ENCODE measurements around the gene GPI. TPM values are rescaled to one million over a fixed set of nuclear protein-coding genes. Genes with fewer than 3 reads are reported as not detected.

Gene GPI
- total RNA-seq, 4 donors from 2014 or later = 118 to 446 (median 224) TPM

DNA sequence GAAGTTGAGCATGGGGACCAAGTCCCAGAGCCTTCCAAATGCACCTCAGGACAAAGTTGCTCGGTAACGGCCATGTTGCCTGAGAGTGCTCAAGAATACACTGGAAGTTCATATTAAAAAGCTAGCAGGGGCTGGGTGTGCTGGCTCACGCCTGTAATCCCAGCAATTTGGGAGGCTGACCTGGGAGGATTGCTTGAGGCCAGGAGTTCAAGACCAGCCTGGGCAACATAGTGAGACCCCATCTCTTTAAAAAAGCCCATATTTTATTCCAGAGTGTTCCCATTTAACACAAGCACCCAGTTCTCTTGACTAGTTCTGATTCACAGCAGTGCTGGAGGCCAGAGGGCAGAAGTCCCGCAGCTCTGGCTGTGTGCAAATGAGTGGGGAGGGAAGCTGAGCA lies 8.1 kb upstream of the GPI start:
- Histone ChIP-seq H3K27me3 (no peaks in the 10 kb centered on the region), H3K4me1 (peaks cover 12 to 15% of the 10 kb centered on the region in 2 donors), H3K27ac (no peak overlapping the region), H3K9me3 (no peaks in the 10 kb centered on the region), H3K36me3 (peaks cover 21 to 22% of the 10 kb centered on the region in 2 donors), H3K4me3 (replicated peaks in 1 of 3) (no peak overlapping the region)
- no peak for DNase-seq
- TF ChIP-seq POLR2A (IDR thresholded peaks at IDR 0.05) = no peak
- TF ChIP-seq, protein P1, sequence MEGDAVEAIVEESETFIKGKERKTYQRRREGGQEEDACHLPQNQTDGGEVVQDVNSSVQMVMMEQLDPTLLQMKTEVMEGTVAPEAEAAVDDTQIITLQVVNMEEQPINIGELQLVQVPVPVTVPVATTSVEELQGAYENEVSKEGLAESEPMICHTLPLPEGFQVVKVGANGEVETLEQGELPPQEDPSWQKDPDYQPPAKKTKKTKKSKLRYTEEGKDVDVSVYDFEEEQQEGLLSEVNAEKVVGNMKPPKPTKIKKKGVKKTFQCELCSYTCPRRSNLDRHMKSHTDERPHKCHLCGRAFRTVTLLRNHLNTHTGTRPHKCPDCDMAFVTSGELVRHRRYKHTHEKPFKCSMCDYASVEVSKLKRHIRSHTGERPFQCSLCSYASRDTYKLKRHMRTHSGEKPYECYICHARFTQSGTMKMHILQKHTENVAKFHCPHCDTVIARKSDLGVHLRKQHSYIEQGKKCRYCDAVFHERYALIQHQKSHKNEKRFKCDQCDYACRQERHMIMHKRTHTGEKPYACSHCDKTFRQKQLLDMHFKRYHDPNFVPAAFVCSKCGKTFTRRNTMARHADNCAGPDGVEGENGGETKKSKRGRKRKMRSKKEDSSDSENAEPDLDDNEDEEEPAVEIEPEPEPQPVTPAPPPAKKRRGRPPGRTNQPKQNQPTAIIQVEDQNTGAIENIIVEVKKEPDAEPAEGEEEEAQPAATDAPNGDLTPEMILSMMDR (IDR thresholded peaks at IDR 0.05) = no peak
- WGBS, 2 donors = 84 to 92% methylated on average over 4 of the region's 4 CpGs
- intact Hi-C loops (cut with DNase I) = no loop called here

GRCh38 chr19:34357431-34357830 lies 7.6 kb upstream of the GPI start:
- intact Hi-C loops (cut with DNase I) = no loop called here

GRCh38 chr19:34359140-34359953 lies 5.6 kb upstream of the GPI start:
- Histone ChIP-seq H3K4me3 (replicated peaks in 1 of 3) (peak overlapping the region in 1 of 3 donors; percentile 20), H3K36me3 (peaks cover 6 to 8% of the 10 kb centered on the region in 2 donors), H3K27ac (peak overlapping the region; percentile 80 to 99 (median 82)), H3K9me3 (no peaks in the 10 kb centered on the region), H3K27me3 (no peaks in the 10 kb centered on the region), H3K4me1 (peaks cover 12 to 15% of the 10 kb centered on the region in 2 donors)
- WGBS, 2 donors = 5 to 15% methylated on average over 18 to 38 of the region's 61 CpGs
- intact Hi-C loops (cut with DNase I) = no loop called here
- peak; percentile 98 for DNase-seq
- peak in 1 of 2 donors; percentile 78 for TF ChIP-seq POLR2A (IDR thresholded peaks at IDR 0.05)
- TF ChIP-seq, protein P1 (IDR thresholded peaks at IDR 0.05) = peak in 3 of 6 experiments; percentile 41 to 56 (median 47)

More at GRCh38 chr19:34357431-34357830, 7.6 kb upstream of the GPI start:
- Histone ChIP-seq H3K9me3 (no peaks in the 10 kb centered on the region), H3K27ac (no peak overlapping the region), H3K4me3 (replicated peaks in 1 of 3) (no peak overlapping the region), H3K27me3 (no peaks in the 10 kb centered on the region), H3K36me3 (peaks cover 20 to 21% of the 10 kb centered on the region in 2 donors), H3K4me1 (peaks cover 12 to 15% of the 10 kb centered on the region in 2 donors)
- no peak for DNase-seq
- WGBS, 2 donors = 84 to 87% methylated on average over 3 to 4 of the region's 4 CpGs
- no peak for TF ChIP-seq POLR2A (IDR thresholded peaks at IDR 0.05)
- TF ChIP-seq, protein P1 (IDR thresholded peaks at IDR 0.05) = no peak

- H3K27me3 ChIP-seq = no peaks in the 10 kb centered on the region
- no peak for DNase-seq
- no peaks in the 10 kb centered on the region for H3K9me3 ChIP-seq
- intact Hi-C loops (cut with DNase I) = no loop called here
- H3K4me3 ChIP-seq (replicated peaks in 1 of 3) = peak overlapping the region in 1 of 3 donors; percentile 20
- peak overlapping the region; percentile 80 to 99 (median 82) for H3K27ac ChIP-seq
- 69 to 74% methylated on average over 7 of the region's 7 CpGs for WGBS, 2 donors
- peaks cover 3 to 4% of the 10 kb centered on the region in 2 donors for H3K36me3 ChIP-seq
- TF ChIP-seq, protein P1 (IDR thresholded peaks at IDR 0.05) = no peak
- no peak for TF ChIP-seq POLR2A (IDR thresholded peaks at IDR 0.05)
- peaks cover 12 to 18% of the 10 kb centered on the region in 2 donors for H3K4me1 ChIP-seq
Observed at GRCh38 chr19:34359954-34360315, 5.1 kb upstream of the GPI start.

DNA sequence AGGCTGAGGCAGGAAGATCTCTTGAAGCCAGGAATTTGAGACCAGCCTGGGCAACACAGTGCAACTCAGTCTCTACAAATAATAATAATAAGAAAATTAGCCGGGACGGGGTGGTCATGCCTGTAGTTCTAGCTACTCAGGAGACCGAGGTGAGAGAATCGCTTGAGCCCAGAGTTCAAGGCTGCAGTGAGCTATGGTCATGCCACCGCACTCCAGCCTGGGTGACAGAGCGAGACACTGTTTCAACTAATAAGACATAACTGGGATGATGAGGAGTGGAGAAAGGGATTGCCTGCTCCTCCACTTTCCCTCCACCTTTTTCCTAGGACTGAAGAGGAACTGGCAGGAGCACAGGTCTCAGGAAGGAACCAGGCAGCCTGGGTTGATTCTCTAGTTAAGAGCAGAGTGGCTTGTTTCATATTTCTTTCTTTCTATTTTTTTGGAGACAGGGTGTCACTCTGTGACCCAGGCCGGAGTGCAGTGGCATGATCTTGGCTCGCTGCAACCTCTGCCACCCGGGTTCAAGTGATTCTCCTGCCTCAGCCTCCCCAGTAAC lies 4.6 kb upstream of the GPI start:
- Histone ChIP-seq H3K9me3 (no peaks in the 10 kb centered on the region), H3K27me3 (no peaks in the 10 kb centered on the region), H3K27ac (peak overlapping the region; percentile 80 to 99 (median 82)), H3K36me3 (no peaks in the 10 kb centered on the region), H3K4me1 (peaks cover 12 to 18% of the 10 kb centered on the region in 2 donors), H3K4me3 (replicated peaks in 1 of 3) (no peak overlapping the region)
- TF ChIP-seq, protein P1 (IDR thresholded peaks at IDR 0.05) = no peak
- no peak for TF ChIP-seq POLR2A (IDR thresholded peaks at IDR 0.05)
- intact Hi-C loops (cut with DNase I) = no loop called here
- no peak for DNase-seq
- 95 to 96% methylated on average over 9 of the region's 9 CpGs for WGBS, 2 donors
